Activated naive CD4-positive, alpha-beta T cell treated with anti-CD3 and anti-CD28 coated beads, Interleukin-2, amount 10 ng/mL, durations not matched to agents 7 days and 5 days (primary cell): ENCODE data around the gene RCBTB2.

Experiments
- CTCF ChIA-PET: fragments of 350-600 bp; sonication (Branson Sonifier 250); formaldehyde crosslinking; loops from one replicate; lab custom pipeline; 2021; ENCODE audit warnings: antibody characterized with exemption; lab: Charles Lee
- DNase-seq: peaks from one replicate; pipeline ENCODE4 v3.0.0-alpha.2; 2020
- H3K27ac Mint-ChIP-seq: one replicate; pipeline ENCODE4 v1.8.0; 2021; ENCODE audit warnings: mild to moderate bottlenecking, moderate library complexity, mixed read lengths
- H3K27me3 Mint-ChIP-seq: one replicate; pipeline ENCODE4 v1.8.0; 2021; ENCODE audit warnings: mild to moderate bottlenecking, mixed read lengths
- H3K36me3 Mint-ChIP-seq: one replicate; pipeline ENCODE4 v1.8.0; 2021; ENCODE audit warnings: mixed read lengths
- H3K4me1 Mint-ChIP-seq: one replicate; pipeline ENCODE4 v1.8.0; 2021; ENCODE audit warnings: mixed read lengths
- H3K4me3 Mint-ChIP-seq: one replicate; pipeline ENCODE4 v1.8.0; 2021; ENCODE audit warnings: mild to moderate bottlenecking, moderate library complexity, mixed read lengths
- H3K9me3 Mint-ChIP-seq: one replicate; pipeline ENCODE4 v1.8.0; 2021; ENCODE audit warnings: mixed read lengths

RCBTB2 gene

DNA sequence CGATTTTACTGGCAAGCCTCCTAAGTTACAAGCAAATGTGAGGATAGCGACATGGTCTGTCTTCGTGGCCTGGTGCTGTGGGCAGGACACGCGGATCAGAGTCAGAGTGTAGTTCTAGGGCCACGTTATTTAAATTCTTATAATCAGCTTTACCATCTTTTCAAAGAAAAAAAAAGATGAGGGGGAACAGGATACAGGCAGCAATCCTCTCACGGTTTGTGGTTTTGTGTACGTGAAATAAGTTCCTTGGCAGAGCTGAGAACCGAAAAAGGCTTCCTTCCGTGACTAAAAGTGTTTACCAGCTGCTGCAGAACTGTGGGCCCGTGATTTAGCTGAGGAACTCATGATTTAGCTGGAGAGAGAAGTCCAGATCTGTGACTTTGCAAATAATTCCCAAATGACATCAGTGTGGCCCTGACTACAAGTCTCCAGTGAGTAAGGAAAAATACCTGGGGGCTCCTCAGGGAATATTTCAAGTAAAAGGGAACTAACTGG lies 27.2 kb downstream of the RCBTB2 start:
- H3K36me3 Mint-ChIP-seq = peaks cover 79% of the 10 kb centered on the region
- no peaks in the 10 kb centered on the region for H3K27me3 Mint-ChIP-seq
- peak overlapping the region; percentile 54 for H3K4me3 Mint-ChIP-seq
- peak; percentile 75 for DNase-seq
- peak overlapping the region; percentile 99 for H3K27ac Mint-ChIP-seq
- peaks cover 89% of the 10 kb centered on the region for H3K4me1 Mint-ChIP-seq
- H3K9me3 Mint-ChIP-seq = peaks cover 6% of the 10 kb centered on the region
- CTCF ChIA-PET = interaction anchor here (1.0 to 1.9 kb wide), 7 partner anchors 10 to 170 kb away, joined by 3 to 14 read pairs (median 4); no protein-coding TSS in a partner anchor

DNA sequence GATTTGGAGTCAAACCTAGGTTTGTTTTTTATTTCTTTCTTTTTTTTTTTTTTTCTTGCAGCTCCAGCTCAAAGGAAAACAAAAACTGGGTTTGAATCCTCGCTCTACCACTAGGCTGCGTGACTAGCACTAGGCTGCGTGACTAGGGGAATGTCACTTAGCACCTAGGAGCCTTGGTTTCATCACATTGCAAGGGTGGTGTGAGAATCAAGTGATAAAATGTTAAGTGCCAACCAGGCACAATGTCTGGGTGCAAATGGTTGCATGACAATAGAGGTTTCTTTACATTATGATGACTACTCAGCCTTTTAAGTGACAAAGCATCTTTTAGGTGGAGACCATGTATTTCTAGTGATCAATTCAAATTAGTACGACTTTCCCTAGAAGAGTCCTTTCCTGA lies 27.9 kb downstream of the RCBTB2 start:
- Mint-ChIP-seq H3K4me3 (no peak overlapping the region), H3K27me3 (no peaks in the 10 kb centered on the region), H3K27ac (peak overlapping the region; percentile 99), H3K36me3 (peaks cover 75% of the 10 kb centered on the region), H3K4me1 (peaks cover 88% of the 10 kb centered on the region), H3K9me3 (peaks cover 6% of the 10 kb centered on the region)
- peak; percentile 44 for DNase-seq
- CTCF ChIA-PET = interaction anchor here (0.7 to 1.9 kb wide), 9 partner anchors 10 to 170 kb away, joined by 3 to 14 read pairs (median 3); partner anchors contain the start of gene RCBTB2

DNA sequence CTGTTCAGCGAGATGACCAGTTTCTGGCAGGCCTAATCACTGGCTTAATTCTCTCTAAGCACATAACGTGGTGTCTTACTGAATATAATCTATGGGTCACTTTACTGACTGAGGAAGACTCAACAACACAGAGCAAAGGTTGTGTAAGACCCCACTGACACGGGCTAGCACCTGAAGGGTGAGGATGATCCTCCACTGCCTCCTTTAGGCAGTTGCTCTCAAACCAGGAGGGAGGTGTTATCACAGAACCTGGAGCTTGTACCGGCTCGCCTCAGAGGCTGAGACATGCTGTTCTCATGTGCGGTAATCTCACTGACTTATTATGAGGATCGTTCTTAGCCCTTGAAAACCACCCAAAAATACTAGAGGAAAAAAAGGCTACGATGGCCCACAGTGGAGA lies 28.3 kb downstream of the RCBTB2 start:
- peak overlapping the region; percentile 99 for H3K27ac Mint-ChIP-seq
- peaks cover 6% of the 10 kb centered on the region for H3K9me3 Mint-ChIP-seq
- peaks cover 76% of the 10 kb centered on the region for H3K36me3 Mint-ChIP-seq
- CTCF ChIA-PET = interaction anchor here (0.7 to 1.9 kb wide), 6 partner anchors 9 to 103 kb away, joined by 3 to 14 read pairs (median 5); partner anchors contain the start of gene RCBTB2
- H3K4me3 Mint-ChIP-seq = no peak overlapping the region
- H3K27me3 Mint-ChIP-seq = no peaks in the 10 kb centered on the region
- peaks cover 87% of the 10 kb centered on the region for H3K4me1 Mint-ChIP-seq
- peak; percentile 33 for DNase-seq

DNA sequence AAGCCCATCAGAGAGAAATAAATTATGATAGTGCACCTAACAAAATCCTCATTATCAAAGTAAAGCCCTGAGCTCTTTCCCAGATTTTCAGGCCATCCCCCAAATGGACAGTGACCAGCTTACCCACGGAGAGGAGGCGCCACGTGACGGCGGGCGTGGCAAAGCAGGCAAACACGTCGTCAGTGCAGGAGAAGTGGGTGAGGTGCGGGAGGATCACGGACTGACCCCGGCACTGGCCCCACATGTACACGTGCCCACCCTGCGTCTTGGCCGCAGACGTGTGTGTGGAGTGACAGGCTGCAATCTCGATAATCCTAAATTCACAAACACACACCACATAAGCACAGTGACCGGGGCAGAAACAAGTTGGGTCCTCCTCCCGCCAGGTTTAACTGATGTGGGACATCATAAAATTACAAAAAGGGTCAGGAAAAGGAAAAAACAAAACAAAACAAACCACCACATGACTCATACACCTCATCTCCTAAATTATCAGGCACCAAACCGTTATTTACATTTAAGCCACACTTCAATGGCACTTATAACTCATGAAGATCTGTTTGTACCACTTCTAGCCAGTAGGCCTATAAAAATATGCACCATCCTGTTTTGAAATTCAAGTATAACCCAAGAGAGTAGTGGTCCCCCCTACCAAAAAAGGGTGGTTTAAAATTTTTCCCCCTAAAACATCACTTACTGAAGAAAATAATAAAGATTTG lies 30.1 kb downstream of the RCBTB2 start:
- Mint-ChIP-seq H3K9me3 (peaks cover 6% of the 10 kb centered on the region), H3K36me3 (peaks cover 78% of the 10 kb centered on the region), H3K4me3 (no peak overlapping the region), H3K4me1 (peaks cover 93% of the 10 kb centered on the region), H3K27ac (peak overlapping the region; percentile 19), H3K27me3 (no peaks in the 10 kb centered on the region)
- DNase-seq = no peak
- CTCF ChIA-PET = no interaction called here

DNA sequence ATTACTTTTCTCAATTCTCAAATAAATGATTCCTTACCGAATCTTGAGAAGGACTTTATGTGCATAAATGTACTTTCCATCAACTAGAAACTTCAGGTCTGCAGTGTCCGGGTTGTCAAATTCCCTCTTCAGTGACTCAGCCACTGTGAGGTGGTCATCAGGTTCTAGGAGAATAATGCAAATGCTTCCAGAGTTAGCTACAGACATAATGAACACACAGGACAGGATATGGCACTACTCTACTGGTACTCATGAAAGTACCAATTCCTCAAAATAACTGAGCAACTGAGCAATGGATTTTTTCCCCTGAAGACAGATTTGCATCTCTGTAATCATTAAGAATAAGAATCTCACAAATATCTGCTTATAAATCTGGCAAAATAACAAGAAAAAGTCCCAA lies 31.2 kb downstream of the RCBTB2 start:
- H3K27me3 Mint-ChIP-seq = no peaks in the 10 kb centered on the region
- CTCF ChIA-PET = no interaction called here
- DNase-seq = no peak
- no peak overlapping the region for H3K4me3 Mint-ChIP-seq
- H3K36me3 Mint-ChIP-seq = peaks cover 73% of the 10 kb centered on the region
- H3K4me1 Mint-ChIP-seq = peaks cover 93% of the 10 kb centered on the region
- H3K27ac Mint-ChIP-seq = no peak overlapping the region
- H3K9me3 Mint-ChIP-seq = peaks cover 3% of the 10 kb centered on the region

DNA sequence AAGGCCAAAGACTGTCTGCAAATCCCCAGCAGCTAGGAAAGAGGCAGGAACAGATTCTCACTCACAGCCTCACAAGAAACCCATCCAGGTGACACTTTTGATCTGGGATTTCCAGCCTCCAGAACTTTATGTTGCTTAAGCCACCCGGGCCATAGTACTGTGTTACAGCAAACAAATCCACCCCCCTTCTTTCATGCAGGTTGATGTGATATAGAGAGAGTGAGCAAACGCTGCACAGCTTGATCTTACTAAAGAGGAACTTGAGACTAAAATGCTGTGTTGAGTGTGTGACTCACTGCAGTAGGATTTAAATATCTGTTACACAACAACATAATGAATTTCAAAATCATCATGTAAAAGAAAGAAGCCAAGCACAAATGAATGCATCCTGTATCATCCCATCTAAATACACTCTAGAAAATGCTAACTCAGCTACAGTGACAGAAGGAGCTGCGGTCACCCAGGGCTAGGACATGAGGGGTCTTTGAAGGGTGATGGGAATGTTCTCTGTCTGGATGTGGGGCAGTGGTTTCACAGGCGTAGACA lies 32.2 kb downstream of the RCBTB2 start:
- CTCF ChIA-PET = interaction anchor here (0.6 kb wide), 1 partner anchor 386 kb away, joined by 3 read pairs; no protein-coding TSS in a partner anchor
- H3K4me1 Mint-ChIP-seq = peaks cover 93% of the 10 kb centered on the region
- no peaks in the 10 kb centered on the region for H3K27me3 Mint-ChIP-seq
- H3K9me3 Mint-ChIP-seq = peaks cover 3% of the 10 kb centered on the region
- DNase-seq = no peak
- peaks cover 66% of the 10 kb centered on the region for H3K36me3 Mint-ChIP-seq
- H3K27ac Mint-ChIP-seq = peak overlapping the region; percentile 39
- no peak overlapping the region for H3K4me3 Mint-ChIP-seq

DNA sequence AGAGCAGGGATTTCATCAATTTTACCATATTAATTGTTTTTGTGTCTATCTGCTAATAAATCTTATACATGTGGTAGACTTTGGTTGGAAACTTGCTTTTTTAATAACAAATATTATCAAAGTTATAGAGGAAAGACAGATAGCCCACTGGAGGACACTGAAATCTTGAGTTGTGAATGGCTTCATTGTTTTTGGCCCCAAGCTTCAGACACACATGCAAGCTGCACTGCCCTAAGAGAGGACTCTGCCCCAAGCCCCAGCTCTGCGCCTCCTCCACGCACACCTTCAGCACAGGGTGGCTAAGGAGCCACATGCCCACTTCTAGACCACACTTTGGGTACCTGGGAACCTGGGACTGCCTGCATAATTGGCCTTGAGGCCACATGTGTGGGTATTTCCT lies 35.2 kb downstream of the RCBTB2 start:
- Mint-ChIP-seq H3K27me3 (no peaks in the 10 kb centered on the region), H3K36me3 (peaks cover 37% of the 10 kb centered on the region), H3K27ac (no peak overlapping the region), H3K4me1 (peaks cover 77% of the 10 kb centered on the region), H3K9me3 (peaks cover 1% of the 10 kb centered on the region), H3K4me3 (no peak overlapping the region)
- DNase-seq = no peak
- CTCF ChIA-PET = no interaction called here

DNA sequence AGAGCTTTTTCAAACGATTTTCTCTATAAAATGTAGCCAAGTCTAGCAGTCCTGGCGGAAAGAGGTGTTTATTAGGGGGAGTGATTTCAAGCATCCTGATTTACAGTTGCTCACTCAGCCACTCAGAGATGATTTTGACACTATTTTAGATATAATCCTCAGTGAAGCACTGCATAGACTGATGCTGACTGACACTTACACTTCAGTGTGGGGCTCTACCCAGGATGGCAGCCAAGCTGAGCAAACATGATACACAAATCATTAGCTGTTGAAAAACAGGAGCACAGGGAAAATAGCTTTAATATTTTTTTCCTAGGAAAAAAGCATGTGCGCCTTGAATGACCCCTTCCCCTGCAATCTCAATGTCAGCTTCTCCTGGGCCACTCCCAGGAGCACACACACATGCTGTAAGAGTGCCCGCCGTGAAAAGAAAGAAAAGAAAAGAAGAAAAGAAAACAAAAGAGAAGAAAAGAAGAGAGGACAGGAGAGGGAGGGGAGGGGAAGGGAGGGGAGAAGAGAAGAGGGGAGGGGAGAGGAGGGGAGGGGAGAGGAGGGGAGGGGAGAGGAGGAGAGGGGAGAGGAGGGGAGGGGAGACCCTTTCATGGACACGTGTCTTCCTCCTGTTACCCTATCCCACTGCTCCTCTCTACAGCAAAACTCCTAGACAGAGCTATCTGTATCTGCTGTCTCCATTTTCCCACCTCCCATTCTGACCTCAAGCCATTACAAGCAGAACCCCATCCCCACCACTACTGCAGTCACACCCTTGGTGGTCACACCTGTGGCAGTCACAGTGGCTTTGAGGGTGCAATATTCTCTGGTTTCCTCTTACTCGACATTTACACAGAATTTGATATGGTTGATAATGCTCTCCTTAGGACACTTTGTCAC lies 36.4 kb downstream of the RCBTB2 start:
- H3K9me3 Mint-ChIP-seq = no peaks in the 10 kb centered on the region
- peak; percentile 70 for DNase-seq
- H3K4me1 Mint-ChIP-seq = peaks cover 68% of the 10 kb centered on the region
- CTCF ChIA-PET = interaction anchor here (1.5 to 2.3 kb wide), 2 partner anchors 9 to 162 kb away, joined by 4 to 14 read pairs; no protein-coding TSS in a partner anchor
- peaks cover 31% of the 10 kb centered on the region for H3K36me3 Mint-ChIP-seq
- H3K27ac Mint-ChIP-seq = peak overlapping the region; percentile 85
- H3K4me3 Mint-ChIP-seq = peak overlapping the region; percentile 32
- no peaks in the 10 kb centered on the region for H3K27me3 Mint-ChIP-seq

DNA sequence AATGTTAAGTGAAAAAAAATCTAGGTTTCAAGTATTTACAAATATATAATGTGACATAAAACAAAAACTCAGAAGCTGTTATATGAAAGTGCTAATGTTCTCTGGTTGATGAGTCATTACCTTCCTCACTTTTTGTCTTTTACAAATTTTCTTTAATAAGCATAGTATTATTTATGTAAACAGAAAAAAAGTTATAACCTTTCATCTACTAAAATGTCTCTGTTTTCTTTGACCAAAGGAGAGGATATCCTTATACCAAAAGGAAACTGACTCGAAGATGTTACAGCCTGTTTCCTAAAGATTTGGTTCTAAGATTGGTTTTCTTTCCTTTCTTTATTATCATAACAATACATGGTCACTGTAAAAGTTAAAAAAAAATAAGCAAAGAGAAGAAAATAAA lies 38.0 kb downstream of the RCBTB2 start:
- no peaks in the 10 kb centered on the region for H3K27me3 Mint-ChIP-seq
- H3K27ac Mint-ChIP-seq = no peak overlapping the region
- H3K36me3 Mint-ChIP-seq = peaks cover 30% of the 10 kb centered on the region
- no peak overlapping the region for H3K4me3 Mint-ChIP-seq
- no peak for DNase-seq
- CTCF ChIA-PET = interaction anchor here (2.3 kb wide), 1 partner anchor 10 kb away, joined by 14 read pairs; no protein-coding TSS in a partner anchor
- H3K9me3 Mint-ChIP-seq = no peaks in the 10 kb centered on the region
- H3K4me1 Mint-ChIP-seq = peaks cover 68% of the 10 kb centered on the region

DNA sequence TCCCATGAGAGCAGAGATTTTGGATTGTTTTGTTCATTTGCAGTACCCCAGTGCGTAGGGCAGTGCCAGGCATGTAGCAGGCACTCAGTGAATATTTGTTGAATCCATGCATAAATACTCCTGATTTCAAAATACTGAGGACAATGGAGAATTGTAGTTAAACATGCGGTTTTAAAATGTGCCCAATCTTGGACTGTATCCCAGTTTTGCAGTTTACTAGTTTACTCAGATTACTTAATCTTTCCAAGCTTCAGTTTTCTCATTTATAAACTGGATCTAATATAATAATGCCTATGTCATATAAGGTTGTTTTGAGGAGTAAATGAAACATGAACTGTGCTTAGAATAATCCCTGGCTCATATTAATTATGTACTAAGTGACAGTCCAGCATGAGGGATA lies 39.0 kb downstream of the RCBTB2 start:
- Mint-ChIP-seq H3K4me1 (peaks cover 68% of the 10 kb centered on the region), H3K36me3 (peaks cover 31% of the 10 kb centered on the region), H3K9me3 (no peaks in the 10 kb centered on the region), H3K27me3 (no peaks in the 10 kb centered on the region), H3K4me3 (no peak overlapping the region), H3K27ac (no peak overlapping the region)
- DNase-seq = no peak
- CTCF ChIA-PET = interaction anchor here (2.1 kb wide), 1 partner anchor 87 kb away, joined by 12 read pairs; no protein-coding TSS in a partner anchor

DNA sequence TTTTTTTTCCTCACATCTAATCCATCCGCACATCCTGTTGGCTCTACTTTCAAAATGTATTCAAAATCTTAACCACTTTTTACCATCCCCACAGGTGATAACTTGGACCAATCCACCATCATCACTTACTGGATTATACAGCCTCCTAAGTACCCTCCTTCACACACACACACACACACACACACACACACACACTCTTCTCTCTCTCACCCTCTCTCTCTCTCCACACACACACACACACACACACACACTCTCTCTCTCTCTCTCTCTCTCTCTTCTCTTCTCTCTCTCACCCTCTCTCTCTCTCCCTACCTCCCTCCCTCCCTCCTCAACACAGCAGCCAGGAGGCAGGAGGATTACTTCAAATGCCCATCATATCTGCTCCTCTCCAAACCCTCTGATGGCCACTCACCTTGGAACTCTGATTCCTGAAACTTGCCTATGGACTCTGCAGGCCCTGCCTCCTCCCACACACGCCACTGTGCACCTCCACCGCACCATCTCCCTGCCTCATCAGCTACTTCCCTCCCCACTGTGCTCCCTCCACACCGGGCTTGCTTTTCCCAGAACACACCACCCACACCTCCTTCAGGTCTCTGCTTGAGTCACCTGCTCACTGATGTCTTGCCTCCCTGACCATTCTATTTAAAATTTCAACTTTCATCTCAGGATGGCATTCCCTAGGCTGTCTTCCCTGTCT lies 39.7 kb downstream of the RCBTB2 start:
- Mint-ChIP-seq H3K36me3 (peaks cover 34% of the 10 kb centered on the region), H3K9me3 (no peaks in the 10 kb centered on the region), H3K27me3 (no peaks in the 10 kb centered on the region), H3K4me3 (no peak overlapping the region), H3K4me1 (peaks cover 70% of the 10 kb centered on the region), H3K27ac (no peak overlapping the region)
- peak; percentile 41 for DNase-seq
- CTCF ChIA-PET = interaction anchor here (0.7 to 2.1 kb wide), 4 partner anchors 85 to 92 kb away, joined by 3 to 12 read pairs (median 4); no protein-coding TSS in a partner anchor

DNA sequence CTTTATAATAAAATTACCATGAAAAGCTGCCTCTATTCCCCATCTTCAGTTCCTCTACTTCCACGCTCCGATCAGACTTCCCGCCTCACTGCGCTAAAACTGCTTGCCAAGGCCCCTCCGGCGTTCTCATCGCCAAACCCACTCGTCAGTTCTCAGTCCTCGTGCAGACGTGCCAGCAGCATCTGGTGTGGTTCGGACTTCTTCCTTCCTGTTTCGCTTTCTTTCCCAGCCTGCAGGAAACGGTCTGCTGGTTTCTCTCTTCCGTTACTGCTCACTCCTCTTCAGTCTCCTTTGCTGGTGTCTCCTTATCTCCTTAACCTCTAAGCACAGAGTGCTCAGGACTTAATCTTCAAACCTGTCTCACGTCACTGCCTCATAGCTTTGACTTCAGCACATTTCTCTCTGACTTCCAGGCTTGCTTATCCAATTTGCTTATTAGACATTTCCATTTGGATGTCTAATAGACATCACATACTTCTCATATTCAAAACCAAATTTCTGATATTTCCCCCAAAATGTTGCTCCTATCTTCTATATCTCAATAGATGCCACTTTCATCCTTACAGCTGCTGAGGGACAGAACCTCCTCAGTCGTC lies 40.3 kb downstream of the RCBTB2 start:
- H3K4me3 Mint-ChIP-seq = no peak overlapping the region
- CTCF ChIA-PET = interaction anchor here (1.1 to 2.1 kb wide), 3 partner anchors 86 to 91 kb away, joined by 3 to 12 read pairs (median 4); no protein-coding TSS in a partner anchor
- H3K4me1 Mint-ChIP-seq = peaks cover 69% of the 10 kb centered on the region
- no peaks in the 10 kb centered on the region for H3K9me3 Mint-ChIP-seq
- H3K27ac Mint-ChIP-seq = no peak overlapping the region
- H3K27me3 Mint-ChIP-seq = no peaks in the 10 kb centered on the region
- peak; percentile 87 for DNase-seq
- H3K36me3 Mint-ChIP-seq = peaks cover 38% of the 10 kb centered on the region

DNA sequence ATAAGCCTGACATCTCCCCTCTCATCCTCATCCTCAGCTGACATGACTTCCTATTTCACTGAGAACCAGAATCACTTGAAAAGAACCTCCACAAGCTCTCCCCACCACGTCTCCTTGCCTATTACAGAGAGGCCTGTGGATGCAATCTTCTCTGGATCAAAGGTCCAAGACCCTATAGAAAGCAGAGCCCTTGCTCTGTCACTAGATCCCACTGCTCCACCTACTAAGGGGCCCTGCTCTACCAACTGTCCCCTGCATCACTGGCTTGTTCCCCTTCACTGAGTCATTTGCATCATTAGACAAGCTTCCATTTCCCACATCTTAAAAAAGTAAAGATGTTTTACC lies 40.8 kb downstream of the RCBTB2 start:
- Mint-ChIP-seq H3K4me3 (no peak overlapping the region), H3K36me3 (peaks cover 41% of the 10 kb centered on the region), H3K9me3 (peaks cover 3% of the 10 kb centered on the region), H3K27me3 (no peaks in the 10 kb centered on the region), H3K4me1 (peaks cover 69% of the 10 kb centered on the region), H3K27ac (no peak overlapping the region)
- peak; percentile 41 for DNase-seq
- CTCF ChIA-PET = interaction anchor here (1.2 to 2.1 kb wide), 2 partner anchors 88 to 91 kb away, joined by 3 to 12 read pairs; no protein-coding TSS in a partner anchor
